ENCODE data around the gene CCDC85C.

CCDC85C gene

GRCh38 chr14:99587460-99588278 lies 16.3 kb downstream of the CCDC85C start:
- DNase-seq, result no peak

- no peak for DNase-seq
Observed at GRCh38 chr14:99586761-99587459, 17.1 kb downstream of the CCDC85C start.

GRCh38 chr14:99586054-99586760 lies 17.8 kb downstream of the CCDC85C start:
- no peak for DNase-seq

- DNase-seq, result no peak
Observed at GRCh38 chr14:99584823-99585222, 19.2 kb downstream of the CCDC85C start.

GRCh38 chr14:99581938-99582337 lies 22.1 kb downstream of the CCDC85C start:
- no peak for DNase-seq

GRCh38 chr14:99581374-99581773 lies 22.6 kb downstream of the CCDC85C start:
- DNase-seq, result no peak

- DNase-seq, result no peak
Observed at GRCh38 chr14:99579903-99580571, 24.0 kb downstream of the CCDC85C start.

GRCh38 chr14:99579120-99579836 lies 24.7 kb downstream of the CCDC85C start:
- DNase-seq, result no peak

- no peak for DNase-seq
Observed at GRCh38 chr14:99578541-99579101, 25.4 kb downstream of the CCDC85C start.

- no peak for DNase-seq
Observed at GRCh38 chr14:99576761-99577705, 27.0 kb downstream of the CCDC85C start.

GRCh38 chr14:99576304-99576703 lies 27.7 kb downstream of the CCDC85C start:
- no peak for DNase-seq

- DNase-seq, result no peak
Observed at GRCh38 chr14:99575043-99576023, 28.7 kb downstream of the CCDC85C start.

- DNase-seq, result peak; percentile 60
Observed at GRCh38 chr14:99574099-99574880, 29.7 kb downstream of the CCDC85C start.

- DNase-seq, result no peak
Observed at GRCh38 chr14:99573436-99574098, 30.4 kb downstream of the CCDC85C start.

- DNase-seq, result no peak
Observed at GRCh38 chr14:99573000-99573330, 31.0 kb downstream of the CCDC85C start.

GRCh38 chr14:99572173-99572999 lies 31.6 kb downstream of the CCDC85C start:
- DNase-seq, result peak; percentile 85

GRCh38 chr14:99571303-99571986 lies 32.6 kb downstream of the CCDC85C start:
- DNase-seq, result peak; percentile 48
